ENCODE data around the gene PLXNA3.

The PLXNA3 gene

DNA sequence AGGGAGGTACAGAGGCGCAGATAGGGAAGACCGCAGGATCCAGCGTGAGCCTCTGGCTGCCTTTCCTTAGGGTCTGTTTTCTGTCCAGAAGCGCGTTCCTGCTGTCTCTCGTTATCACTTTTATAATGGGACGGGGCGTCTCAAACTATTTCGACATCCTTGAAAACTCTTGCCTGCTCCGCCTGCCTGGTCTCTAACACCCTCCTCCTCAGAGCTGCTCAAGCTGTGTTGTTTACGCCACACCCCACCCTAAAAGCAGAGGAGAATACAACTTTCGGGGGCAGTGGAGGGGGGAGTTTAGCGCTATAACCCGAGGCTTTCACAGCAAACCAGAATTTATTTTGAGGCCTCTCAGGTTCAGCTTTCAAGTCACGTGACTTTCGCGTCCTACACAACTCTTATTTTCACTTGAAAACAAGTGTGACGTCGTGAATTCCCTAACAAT is 58.6 kb downstream of the PLXNA3 start:
- DNase-seq (ENCODE audit: insufficient read length, low spot score) = no peak
- no peak for TF ChIP-seq POLR2A (IDR thresholded peaks at IDR 0.05; ENCODE audit: low read depth, low read length)
- peak; percentile 38 for FAIRE-seq

DNA sequence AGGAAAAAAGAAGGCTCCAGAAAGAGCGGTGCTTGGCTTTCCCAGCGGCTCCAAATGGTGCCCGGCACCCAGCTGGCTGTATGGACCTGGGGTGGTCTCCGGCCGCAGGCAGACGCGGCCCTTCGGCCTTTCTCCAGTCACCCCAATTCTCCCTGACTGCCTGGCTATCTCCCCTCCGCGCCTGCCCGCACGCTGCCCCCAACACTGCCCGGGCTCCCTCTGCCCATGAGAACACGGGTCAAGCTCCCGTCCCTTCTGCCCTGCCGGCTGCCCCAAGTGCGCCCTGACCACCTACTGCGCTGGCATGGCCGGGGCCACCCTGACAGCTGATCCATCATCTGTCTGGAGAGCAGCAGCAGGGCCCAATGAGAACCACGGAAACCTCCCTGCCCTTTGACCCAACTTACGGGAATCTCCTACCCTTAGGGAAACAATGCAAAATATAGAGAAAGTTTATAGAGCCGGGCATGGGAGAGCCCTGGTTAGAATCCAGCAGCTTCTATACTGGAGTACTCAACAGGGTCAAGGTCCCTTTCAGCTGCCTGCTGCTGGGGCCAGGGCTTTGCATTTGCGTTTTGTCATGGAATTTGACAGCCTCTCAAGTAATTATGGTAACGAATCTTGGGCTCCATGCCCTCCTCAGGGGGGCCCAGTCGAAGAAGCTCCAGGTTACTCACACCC is 59.2 kb downstream of the PLXNA3 start:
- FAIRE-seq (no peak), DNase-seq (ENCODE audit: insufficient read length, low spot score) (no peak)
- no peak for TF ChIP-seq POLR2A (IDR thresholded peaks at IDR 0.05; ENCODE audit: low read depth, low read length)
- no peak for TF ChIP-seq POU2F2 (IDR thresholded peaks at IDR 0.05; ENCODE audit: low read depth, low read length)
- TF ChIP-seq SPI1 (IDR thresholded peaks at IDR 0.05; ENCODE audit: low read depth, low read length) = no peak
- no peak for TF ChIP-seq PAX5 (IDR thresholded peaks at IDR 0.05; ENCODE audit: insufficient read depth, low read length, severe bottlenecking)
- TF ChIP-seq TAF1 (IDR thresholded peaks at IDR 0.05; ENCODE audit: low read depth, low read length) = no peak
- TF ChIP-seq POLR2AphosphoS5 (IDR thresholded peaks at IDR 0.05; ENCODE audit: low read depth, low read length) = no peak

GRCh38 chrX:154519389-154519788 is 61.3 kb downstream of the PLXNA3 start:
- DNase-seq (ENCODE audit: insufficient read length, low spot score) = no peak
- no peak for FAIRE-seq
- TF ChIP-seq SPI1 (IDR thresholded peaks at IDR 0.05; ENCODE audit: low read depth, low read length) (no peak), POLR2AphosphoS5 (IDR thresholded peaks at IDR 0.05; ENCODE audit: low read depth, low read length) (no peak), PAX5 (IDR thresholded peaks at IDR 0.05; ENCODE audit: insufficient read depth, low read length, severe bottlenecking) (no peak), POU2F2 (IDR thresholded peaks at IDR 0.05; ENCODE audit: low read depth, low read length) (no peak), TAF1 (IDR thresholded peaks at IDR 0.05; ENCODE audit: low read depth, low read length) (no peak), POLR2A (IDR thresholded peaks at IDR 0.05; ENCODE audit: low read depth, low read length) (no peak)

DNA sequence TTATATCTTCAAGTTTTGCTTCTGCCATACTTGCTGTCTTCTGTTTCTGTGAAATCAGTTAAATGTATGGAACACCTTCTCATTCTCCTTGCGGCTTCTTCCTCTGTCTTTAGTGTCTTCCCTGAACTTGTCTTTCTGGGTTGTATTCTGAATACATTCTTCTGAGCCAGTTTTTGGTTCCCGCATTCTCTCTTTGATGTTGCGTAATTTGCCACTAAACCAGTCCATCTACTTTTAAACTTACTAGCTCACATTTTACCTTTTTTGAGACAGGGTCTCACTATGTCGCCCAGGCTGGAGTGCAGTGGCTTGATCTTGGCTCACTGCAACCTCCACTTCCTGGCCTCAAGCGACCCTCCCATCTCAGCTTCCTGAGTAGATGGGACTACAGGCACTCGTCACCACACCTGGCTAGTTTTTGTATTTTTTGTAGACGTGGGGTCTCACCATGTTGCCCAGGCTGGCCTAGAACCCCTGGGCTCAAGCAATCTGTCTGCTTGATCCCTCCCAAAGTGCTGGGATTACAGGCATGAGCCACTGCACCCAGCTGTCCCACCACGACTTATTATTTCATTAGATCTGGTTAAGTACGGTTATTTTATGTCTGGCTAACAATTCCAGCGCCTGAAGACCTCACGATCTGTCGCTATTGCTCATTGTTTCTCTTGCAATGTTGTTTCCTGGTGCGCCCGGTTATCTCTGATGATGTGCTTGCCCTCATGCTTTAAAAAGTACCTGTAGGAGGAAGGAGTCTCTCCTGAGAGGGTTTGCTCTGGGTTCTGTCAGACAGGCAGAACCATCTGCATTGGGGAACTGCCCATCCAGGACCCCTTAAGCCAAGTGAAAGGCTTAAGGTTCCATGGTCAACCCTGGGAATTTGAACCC is 67.8 kb downstream of the PLXNA3 start:
- FAIRE-seq (no peak), DNase-seq (ENCODE audit: insufficient read length, low spot score) (no peak)
- no peak for TF ChIP-seq POU2F2 (IDR thresholded peaks at IDR 0.05; ENCODE audit: low read depth, low read length)
- TF ChIP-seq POLR2AphosphoS5 (IDR thresholded peaks at IDR 0.05; ENCODE audit: low read depth, low read length) = no peak
- no peak for TF ChIP-seq PAX5 (IDR thresholded peaks at IDR 0.05; ENCODE audit: insufficient read depth, low read length, severe bottlenecking)
- TF ChIP-seq SPI1 (IDR thresholded peaks at IDR 0.05; ENCODE audit: low read depth, low read length) = no peak
- TF ChIP-seq POLR2A (IDR thresholded peaks at IDR 0.05; ENCODE audit: low read depth, low read length) = no peak
- no peak for TF ChIP-seq TAF1 (IDR thresholded peaks at IDR 0.05; ENCODE audit: low read depth, low read length)

DNA sequence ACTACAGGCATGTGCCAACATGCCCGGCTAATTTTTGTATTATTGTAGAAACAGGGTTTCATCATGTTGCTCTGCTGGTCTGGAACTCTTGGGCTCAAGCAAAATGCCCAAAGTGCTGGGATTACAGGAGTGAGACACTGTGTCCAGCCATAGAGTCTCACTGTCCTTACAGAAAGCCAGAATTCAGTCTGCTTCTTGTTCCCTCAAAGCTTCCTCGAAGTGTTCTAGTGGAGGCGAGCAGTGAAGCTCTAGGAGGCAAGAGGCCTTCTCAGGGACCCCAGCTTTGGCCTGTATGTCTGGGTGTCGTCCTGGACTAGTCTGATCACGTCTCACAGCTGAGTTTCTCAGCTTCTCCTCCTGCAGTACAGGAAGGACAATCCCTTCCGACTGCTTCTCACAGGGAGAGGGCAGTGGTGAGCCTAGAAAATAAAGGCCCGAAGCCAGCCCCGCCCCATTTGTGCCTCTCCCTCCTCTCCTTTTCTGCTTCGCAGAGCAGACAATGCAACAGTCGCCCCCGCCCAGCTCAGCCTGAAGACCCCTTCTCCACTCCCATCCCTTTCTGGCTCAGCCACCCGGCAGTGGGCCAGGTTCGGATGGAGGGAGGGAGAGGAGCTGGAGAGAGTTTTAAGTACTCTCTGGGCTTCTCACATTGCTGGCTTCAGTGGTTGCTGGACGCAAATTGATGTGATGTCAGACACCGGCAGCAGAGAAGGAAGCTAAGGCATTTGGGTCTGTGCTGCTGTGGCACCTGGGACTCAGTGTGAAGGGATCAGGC is 69.0 kb downstream of the PLXNA3 start:
- DNase-seq (ENCODE audit: insufficient read length, low spot score) (peak; percentile 43), FAIRE-seq (peak; percentile 71)
- TF ChIP-seq SPI1 (IDR thresholded peaks at IDR 0.05; ENCODE audit: low read depth, low read length) (no peak), POLR2AphosphoS5 (IDR thresholded peaks at IDR 0.05; ENCODE audit: low read depth, low read length) (0 out of 2 replicates have a peak, but pooled peaks have one; percentile 27), POLR2A (IDR thresholded peaks at IDR 0.05; ENCODE audit: low read depth, low read length) (peak; percentile 54), PAX5 (IDR thresholded peaks at IDR 0.05; ENCODE audit: insufficient read depth, low read length, severe bottlenecking) (no peak)

Data from GM12891 (cell line).